Left renal pelvis (tissue), 4 donors: Measurements from ENCODE around the gene DUT. TPM values are rescaled to one million over a fixed set of nuclear protein-coding genes. Genes with fewer than 3 reads are reported as not detected.

Experiments used
- polyA plus RNA-seq, 4 donors: library from polyadenylated mRNA; unstranded; fragments of 120-200 nt; gene quantifications; one replicate each; pipeline ENCODE4 v1.2.1, GENCODE V29; 2013; ENCODE audit not compliant: insufficient read length in 4 of 4

DUT gene
- polyA plus RNA-seq, 4 donors = 132 to 182 (median 160) TPM

Other genes with a start within 250 kb of the DUT start
- 1 to 10 TPM in 1 of 4 donors, under 1 TPM in 2, not detected in 1; 0.23 to 1.1 (median 0.49) TPM for gene SLC24A5, start 210.4 kb upstream of the DUT start, polyA plus RNA-seq
- gene MYEF2, start 153.1 kb upstream of the DUT start, polyA plus RNA-seq = 100 to 1,000 TPM in 3 of 4 donors, 10 to 100 TPM in 1; 43.1 to 116 (median 104) TPM
- gene CTXN2, start 139.8 kb upstream of the DUT start, polyA plus RNA-seq = under 1 TPM in 1 of 4 donors, not detected in 3; 0.09 TPM
- 100 to 1,000 TPM in 3 of 4 donors, 1 to 10 TPM in 1; 8.3 to 779 (median 420) TPM for gene SLC12A1, start 125.1 kb upstream of the DUT start, polyA plus RNA-seq